RWPE2 (cell line): Measurements from ENCODE around the gene PYGM.

ENCODE experiments used
- ATAC-seq: fragments of 200-7000 bp; cut with Tn5 transposase; 3 replicates; pipeline ENCODE4 v1.9.1; 2021; ENCODE audit warnings: low read depth
- DNase-seq: peaks from one replicate; pipeline ENCODE4 v3.0.0-alpha.2; 2020; ENCODE audit warnings: low spot score
- H3K27ac ChIP-seq: fragments of 450-650 bp; 2 replicates; pipeline ENCODE4 v1.5.1; 2017; ENCODE audit warnings: mild to moderate bottlenecking; ENCODE audit not compliant: poor library complexity, severe bottlenecking
- H3K27me3 ChIP-seq: fragments of 250-450 bp; sonication (Bioruptor Pico); 2 replicates; pipeline ENCODE4 v1.5.1; 2021; ENCODE audit warnings: mild to moderate bottlenecking, moderate library complexity; ENCODE audit not compliant: insufficient read depth, poor library complexity, severe bottlenecking
- H3K36me3 ChIP-seq: fragments of 250-450 bp; sonication (Bioruptor Pico); 2 replicates; pipeline ENCODE4 v1.5.1; 2020; ENCODE audit warnings: low read depth, mild to moderate bottlenecking, moderate library complexity
- H3K4me1 ChIP-seq: fragments of 250-450 bp; sonication (Bioruptor Pico); 2 replicates; pipeline ENCODE4 v1.5.1; 2021; ENCODE audit warnings: mild to moderate bottlenecking, moderate library complexity; ENCODE audit not compliant: insufficient read depth, poor library complexity, severe bottlenecking
- H3K4me3 ChIP-seq: fragments of 250-450 bp; sonication (Bioruptor Pico); 2 replicates; pipeline ENCODE4 v1.5.1; 2021; ENCODE audit warnings: mild to moderate bottlenecking, moderate library complexity; ENCODE audit not compliant: severe bottlenecking
- H3K9me3 ChIP-seq: fragments of 250-450 bp; sonication (Bioruptor Pico); 2 replicates; pipeline ENCODE4 v1.5.1; 2021; ENCODE audit warnings: mild to moderate bottlenecking, moderate library complexity; ENCODE audit not compliant: severe bottlenecking
- CTCF ChIP-seq: fragments of 450-650 bp; IDR thresholded peaks from one replicate; pipeline ENCODE4 v1.5.1; 2017; ENCODE audit warnings: mild to moderate bottlenecking, moderate library complexity; ENCODE audit not compliant: poor library complexity, severe bottlenecking

The PYGM gene

GRCh38 chr11:64778223-64778472, 18.4 kb upstream of the PYGM start:
- Histone ChIP-seq H3K9me3 (no peaks in the 10 kb centered on the region), H3K27ac (peak overlapping the region; percentile 97), H3K4me3 (peak overlapping the region; percentile 77), H3K36me3 (peaks cover 44% of the 10 kb centered on the region), H3K27me3 (no peaks in the 10 kb centered on the region), H3K4me1 (peaks cover 14% of the 10 kb centered on the region)
- no peak for TF ChIP-seq CTCF
- no peak for ATAC-seq
- DNase-seq, result no peak

- H3K27me3 ChIP-seq, result no peaks in the 10 kb centered on the region
- ATAC-seq (0 out of 3 replicates have a peak, but pooled peaks have one; percentile 0), DNase-seq (peak; percentile 73)
- peaks cover 14% of the 10 kb centered on the region for H3K4me1 ChIP-seq
- TF ChIP-seq CTCF, result no peak
- peaks cover 49% of the 10 kb centered on the region for H3K36me3 ChIP-seq
- peak overlapping the region; percentile 97 for H3K27ac ChIP-seq
- H3K9me3 ChIP-seq, result no peaks in the 10 kb centered on the region
- peak overlapping the region; percentile 77 for H3K4me3 ChIP-seq
Observed at GRCh38 chr11:64777449-64778222, 17.9 kb upstream of the PYGM start.

- peak overlapping the region; percentile 97 for H3K27ac ChIP-seq
- no peak for TF ChIP-seq CTCF
- DNase-seq (no peak), ATAC-seq (no peak)
- no peaks in the 10 kb centered on the region for H3K9me3 ChIP-seq
- H3K27me3 ChIP-seq, result no peaks in the 10 kb centered on the region
- peaks cover 14% of the 10 kb centered on the region for H3K4me1 ChIP-seq
- peak overlapping the region; percentile 77 for H3K4me3 ChIP-seq
- peaks cover 57% of the 10 kb centered on the region for H3K36me3 ChIP-seq
Observed at GRCh38 chr11:64776875-64777274, 17.1 kb upstream of the PYGM start.

GRCh38 chr11:64776425-64776824, 16.7 kb upstream of the PYGM start:
- no peak for ATAC-seq
- Histone ChIP-seq H3K4me3 (peak overlapping the region; percentile 77), H3K4me1 (peaks cover 14% of the 10 kb centered on the region), H3K27me3 (no peaks in the 10 kb centered on the region), H3K36me3 (peaks cover 61% of the 10 kb centered on the region), H3K9me3 (no peaks in the 10 kb centered on the region), H3K27ac (no peak overlapping the region)
- no peak for DNase-seq
- no peak for TF ChIP-seq CTCF

GRCh38 chr11:64774144-64774543, 14.4 kb upstream of the PYGM start:
- DNase-seq (no peak), ATAC-seq (no peak)
- peaks cover 14% of the 10 kb centered on the region for H3K4me1 ChIP-seq
- no peaks in the 10 kb centered on the region for H3K9me3 ChIP-seq
- no peak overlapping the region for H3K4me3 ChIP-seq
- H3K36me3 ChIP-seq, result peaks cover 84% of the 10 kb centered on the region
- no peaks in the 10 kb centered on the region for H3K27me3 ChIP-seq
- TF ChIP-seq CTCF, result no peak
- H3K27ac ChIP-seq, result no peak overlapping the region
